Adrenal gland (tissue), 5 donors: Measurements from ENCODE around the gene MAP3K15.

ENCODE experiments used
- CTCF ChIP-seq, 6 experiments: fragments of 450-650 bp in 4 of 6; fragments of 200-600 bp in 2 of 6; sonication (generic) in 1 of 6; IDR thresholded peaks; 1 replicate in 5 of 6; 2 replicates in 1 of 6; pipeline versions ENCODE4 v1.5.1 to v1.8.0; 2016 to 2021; ENCODE audit warnings: antibody characterized with exemption in 6 of 6, mild to moderate bottlenecking in 2 of 6, moderate library complexity in 1 of 6
- POLR2A ChIP-seq, 2 donors: fragments of 450-650 bp; IDR thresholded peaks; one replicate each; pipeline ENCODE4 v1.6.1; 2017; ENCODE audit warnings: antibody characterized with exemption in 2 of 2, mild to moderate bottlenecking in 2 of 2, moderate library complexity in 1 of 2
- donor health status: DM: no; HTN: no; CAD: no.

DNA sequence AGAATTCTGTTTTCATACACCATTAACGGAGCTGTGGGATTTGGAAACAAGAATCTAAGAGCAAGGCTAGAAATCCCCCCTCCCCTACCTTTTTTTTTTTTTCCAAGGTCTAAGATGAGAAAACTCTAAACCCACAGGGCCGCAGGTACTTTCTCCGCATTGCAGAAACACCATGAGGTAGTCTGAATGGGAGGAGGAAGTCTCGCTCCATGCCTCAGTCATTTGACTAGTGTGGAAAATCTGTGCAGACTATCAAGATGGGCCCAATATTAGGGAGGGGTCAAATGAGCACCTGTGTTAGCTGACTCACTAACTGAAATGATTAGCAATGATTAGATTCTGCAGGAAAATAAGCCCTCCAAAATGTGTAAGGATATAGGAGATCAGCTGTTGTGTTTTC is 40.9 kb upstream of the MAP3K15 start:
- no peak for TF ChIP-seq POLR2A (IDR thresholded peaks at IDR 0.05)
- TF ChIP-seq CTCF (IDR thresholded peaks at IDR 0.05): no peak
